Hematopoietic multipotent progenitor cell treated with erythropoietin and hydrocortisone succinate and interleukin-3 and kit ligand, for 4 days (in vitro differentiated cells): Measurements from ENCODE around the gene RPL37.
"Not testable (repeated sequence)": the region's sequence is repeated elsewhere in the genome, so short reads cannot be mapped to it uniquely, and the experiment has no call there.

Experiments
- DNase-seq: peaks from one replicate; pipeline ENCODE4 v3.0.0-alpha.2; 2015

Gene RPL37

GRCh38 chr5:40834849-40835787 lies at the start of gene RPL37:
RPL37 (minus strand) TSS chr5:40835222; CDS start chr5:40835185, 37 bp downstream.
- peak; percentile 99 for DNase-seq

DNA sequence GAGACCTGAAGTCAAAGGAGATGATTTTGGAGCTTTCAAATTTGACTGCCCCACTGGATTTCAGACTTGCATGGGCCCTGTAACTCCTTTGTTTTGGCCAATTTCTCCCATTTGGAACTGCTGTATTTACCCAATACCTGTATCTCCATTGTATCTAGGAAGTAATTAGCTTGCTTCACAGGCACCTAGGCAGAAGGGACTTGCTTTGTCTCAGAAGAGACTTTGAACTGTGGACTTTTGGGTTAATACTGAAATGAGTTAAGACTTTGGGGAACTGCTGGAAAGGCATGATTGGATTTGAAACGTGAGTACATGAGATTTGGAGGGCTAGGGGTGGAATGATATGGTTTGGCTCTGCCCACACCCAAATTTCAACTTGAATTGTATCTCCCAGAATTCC lies 48.0 kb upstream of the RPL37 start:
- not testable (repeated sequence) for DNase-seq

- no peak for DNase-seq
Observed at GRCh38 chr5:40882291-40882690, 47.3 kb upstream of the RPL37 start.

DNA sequence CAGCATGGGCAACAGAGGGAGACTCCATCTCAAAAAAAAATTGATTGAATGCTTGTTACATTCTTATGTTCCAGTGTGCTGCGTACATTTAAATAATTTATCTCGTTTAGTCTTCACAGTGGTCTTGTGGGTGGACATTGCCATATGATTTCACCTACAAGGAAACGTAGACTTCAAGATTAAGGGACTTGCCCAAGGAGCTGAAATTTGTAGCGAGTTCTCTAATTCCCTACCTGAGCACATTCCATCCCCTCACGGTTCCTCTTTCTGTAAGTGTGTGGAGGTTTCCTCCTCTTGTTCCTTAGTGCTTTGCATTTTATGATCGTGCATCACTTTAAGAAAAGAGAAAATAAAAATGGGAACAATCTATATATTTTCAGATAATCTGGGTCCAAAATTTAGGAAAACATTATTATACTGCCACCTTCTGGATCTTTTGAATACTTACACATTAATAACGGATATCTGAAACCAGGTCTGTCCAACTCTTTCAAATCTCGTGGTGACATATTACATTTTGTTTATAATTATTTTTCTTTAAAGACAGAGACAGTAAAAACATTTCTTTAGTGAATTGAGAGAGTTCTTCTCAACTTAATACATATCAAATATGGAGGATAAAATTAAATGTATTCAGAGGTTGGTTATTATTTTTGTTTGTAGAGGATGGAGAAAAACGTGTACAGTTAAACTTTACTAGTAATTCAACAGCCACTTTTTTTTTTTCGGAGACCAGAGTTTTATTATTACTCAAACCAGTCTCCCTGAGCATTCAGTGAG lies 44.3 kb upstream of the RPL37 start:
- peak; percentile 68 for DNase-seq

DNA sequence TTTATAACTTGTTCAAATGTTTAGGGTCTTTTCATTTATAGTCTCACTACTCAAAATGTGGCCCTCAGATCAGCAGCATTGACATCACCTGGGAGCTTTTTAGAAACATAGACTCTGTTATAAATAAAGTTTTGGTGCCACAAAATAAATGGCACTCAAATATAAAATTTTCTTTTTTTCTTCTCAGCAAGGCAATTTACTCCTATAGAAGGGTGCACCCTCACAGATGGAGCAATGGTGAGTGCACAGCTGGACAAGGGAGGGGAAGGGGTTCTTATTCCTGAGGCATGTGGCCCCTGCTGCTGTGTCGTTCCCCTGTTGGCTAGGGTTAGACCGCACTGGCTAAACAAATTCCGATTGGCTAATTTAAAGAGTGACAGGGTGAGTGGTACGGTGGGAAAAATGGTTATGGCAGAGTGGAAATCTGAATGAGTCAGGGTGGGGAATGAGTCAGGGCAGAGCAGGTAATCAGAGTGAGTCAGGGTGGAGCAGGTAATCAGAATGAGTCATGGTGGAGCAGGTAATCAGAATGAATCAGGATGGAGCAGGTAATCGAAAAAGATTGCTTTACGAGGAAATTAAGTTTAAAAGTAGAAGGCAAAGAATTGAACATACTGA lies 42.5 kb upstream of the RPL37 start:
- no peak for DNase-seq

GRCh38 chr5:40875958-40876357 lies 40.9 kb upstream of the RPL37 start:
- DNase-seq, result no peak

DNA sequence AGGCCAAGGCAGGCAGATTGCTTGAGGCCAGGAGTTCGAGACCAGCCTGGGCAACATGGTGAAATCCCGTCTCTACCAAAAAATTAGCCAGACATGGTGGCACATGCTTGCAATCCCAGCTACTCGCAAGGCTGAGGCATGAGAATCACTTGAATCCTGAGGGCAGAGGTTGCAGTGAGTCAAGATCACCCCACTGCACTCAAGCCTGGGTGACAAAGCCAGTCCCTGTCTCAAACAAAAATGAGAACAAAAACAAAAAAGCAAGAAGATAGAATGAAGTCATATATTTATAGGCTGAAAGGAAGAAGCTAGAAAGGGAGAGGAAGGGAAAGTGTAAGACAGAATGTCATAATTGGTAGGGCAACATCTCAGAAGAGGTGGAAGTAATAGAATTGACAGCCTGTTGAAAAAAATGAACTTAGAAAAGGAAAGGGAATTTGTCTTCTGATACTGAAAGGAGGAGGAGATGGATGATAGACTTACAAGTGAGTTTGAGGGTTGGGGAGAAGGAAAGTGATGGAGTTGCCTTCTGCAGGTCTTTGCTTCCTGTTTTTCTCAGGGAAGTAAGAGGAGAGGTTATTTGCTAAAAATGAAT lies 38.4 kb upstream of the RPL37 start:
- DNase-seq, result no peak

DNA sequence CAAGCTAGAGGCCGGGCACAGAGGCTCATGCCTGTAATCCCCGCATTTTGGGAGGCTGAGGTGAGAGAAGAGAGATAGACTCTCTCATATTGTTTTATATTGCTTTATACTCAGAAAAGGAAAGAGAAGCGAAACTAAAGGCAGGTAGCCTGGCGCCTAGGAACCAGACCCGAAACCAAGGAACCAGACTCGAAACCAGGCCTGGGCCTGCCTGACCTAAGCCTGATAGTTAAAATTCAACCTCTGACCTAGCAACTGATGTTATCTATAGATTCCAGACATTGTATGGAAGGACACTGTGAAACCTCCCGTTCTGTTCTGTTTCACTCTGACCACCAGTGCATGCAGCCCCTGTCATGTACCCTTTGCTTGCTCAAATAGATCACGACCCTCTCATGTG lies 37.2 kb upstream of the RPL37 start:
- DNase-seq, result not testable (repeated sequence)

DNA sequence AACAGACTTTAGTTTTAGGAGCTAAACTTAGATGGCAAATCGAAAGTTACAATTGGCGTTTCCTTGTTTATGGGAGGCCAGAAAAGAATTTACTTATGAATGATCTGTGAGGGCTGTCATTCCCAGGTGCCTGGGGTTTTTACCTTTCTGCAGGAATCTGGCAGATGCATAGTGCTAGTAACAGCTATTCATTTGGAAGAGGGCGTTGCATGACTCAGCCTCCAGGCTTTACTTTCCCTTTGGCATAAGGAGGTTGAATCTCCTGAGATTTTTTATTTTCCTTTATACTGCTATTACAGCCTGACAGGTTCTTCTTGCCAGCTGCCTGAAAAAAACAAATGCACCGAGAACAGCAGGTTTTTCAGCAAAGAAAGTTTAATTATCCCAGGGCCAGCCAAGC lies 36.2 kb upstream of the RPL37 start:
- DNase-seq, result no peak

- DNase-seq, result no peak
Observed at GRCh38 chr5:40869384-40869783, 34.4 kb upstream of the RPL37 start.

DNA sequence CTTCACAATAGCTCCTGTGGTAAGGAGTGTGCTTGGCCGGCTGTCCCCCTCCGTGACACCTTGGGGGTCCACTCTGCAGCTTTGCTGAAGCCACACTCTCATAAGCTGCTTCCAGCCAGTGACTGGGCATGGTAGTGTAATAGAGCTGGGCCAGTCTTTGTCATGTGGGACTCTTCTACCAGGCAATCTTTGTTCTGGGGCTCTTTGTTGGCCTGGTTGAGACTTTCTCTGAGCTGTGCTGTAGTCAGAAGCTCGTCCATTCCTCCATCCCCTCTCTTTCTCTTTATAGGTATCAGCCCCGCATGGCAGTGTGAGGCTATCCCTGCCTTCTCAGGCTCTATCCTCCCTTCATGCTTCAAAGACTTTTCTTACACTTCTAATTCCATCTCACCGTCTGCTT lies 31.8 kb upstream of the RPL37 start:
- no peak for DNase-seq

GRCh38 chr5:40865004-40865403 lies 30.0 kb upstream of the RPL37 start:
- not testable (repeated sequence) for DNase-seq

DNA sequence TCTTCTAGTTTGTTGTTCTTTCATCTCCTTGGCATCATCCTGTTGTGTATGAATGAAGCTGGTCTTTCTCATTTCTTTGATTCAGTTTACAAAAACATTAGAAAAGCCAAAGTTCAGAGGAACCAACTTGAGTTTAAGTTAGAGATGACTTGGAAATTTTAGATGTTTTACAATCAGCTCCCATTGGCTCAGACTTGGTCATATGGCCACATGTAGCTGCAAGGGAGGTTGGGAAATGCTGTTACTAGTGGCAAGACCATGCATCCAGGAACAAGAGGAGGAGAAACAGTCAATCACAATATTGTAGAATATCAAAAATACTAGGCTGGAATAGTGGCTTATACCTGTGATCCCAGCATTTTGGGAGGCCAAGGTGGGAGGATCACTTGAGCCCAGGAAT lies 25.7 kb upstream of the RPL37 start:
- DNase-seq, result no peak

DNA sequence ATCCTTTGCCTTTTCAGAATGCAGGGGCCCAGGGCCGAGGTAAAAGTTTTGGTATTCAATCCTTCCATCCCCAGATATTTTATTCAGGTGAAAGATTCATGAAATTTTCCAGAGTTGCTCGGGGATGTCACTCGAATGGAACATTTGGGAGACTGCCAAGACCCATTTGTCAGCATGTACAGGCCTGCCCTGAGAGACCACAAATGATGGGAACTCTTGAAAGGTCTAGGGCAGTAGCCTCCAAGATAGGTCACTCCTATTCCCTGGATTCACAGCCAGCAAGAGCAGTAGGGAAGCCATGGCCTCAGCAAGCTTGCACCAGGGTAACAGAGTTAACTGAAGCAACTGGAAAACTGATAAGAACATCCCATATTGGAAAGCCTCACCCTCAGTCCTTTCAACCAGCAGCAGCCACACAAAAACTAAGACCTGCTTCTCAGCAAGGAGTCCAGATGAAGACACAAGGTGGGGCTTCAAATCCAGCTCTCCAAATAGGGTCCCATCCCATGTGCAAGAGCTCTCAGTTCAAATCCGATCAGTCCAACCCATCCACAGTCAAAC lies 18.7 kb upstream of the RPL37 start:
- no peak for DNase-seq

GRCh38 chr5:40847525-40847924 lies 12.5 kb upstream of the RPL37 start:
- DNase-seq, result no peak

GRCh38 chr5:40846371-40846770 lies 11.3 kb upstream of the RPL37 start:
- no peak for DNase-seq

- DNase-seq, result no peak
Observed at GRCh38 chr5:40844565-40844964, 9.5 kb upstream of the RPL37 start.

DNA sequence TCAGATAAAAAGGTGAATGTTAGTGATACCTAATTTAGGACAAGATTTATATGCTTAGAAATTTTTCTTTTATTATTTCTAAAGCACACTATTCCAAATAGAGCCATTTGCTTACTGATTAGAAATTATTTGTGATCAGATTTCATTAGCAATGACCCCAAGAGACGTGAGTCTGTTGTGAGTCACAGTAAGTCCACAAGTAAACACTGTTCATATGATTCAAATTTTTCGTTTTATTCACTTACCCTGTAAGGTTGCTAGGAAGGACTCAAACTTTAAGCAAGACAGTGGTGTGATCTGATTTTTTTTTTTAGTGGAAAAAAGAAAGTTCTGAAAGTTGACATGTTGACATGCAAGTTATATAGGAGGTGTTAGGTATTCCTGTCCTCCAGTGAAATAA lies 7.3 kb upstream of the RPL37 start:
- DNase-seq, result no peak

GRCh38 chr5:40841068-40841805 lies 6.2 kb upstream of the RPL37 start, which contains the start of gene CARD6:
CARD6 (plus strand) TSS chr5:40841367; CDS start chr5:40841383, 16 bp downstream.
- peak; percentile 76 for DNase-seq

GRCh38 chr5:40838086-40838485 lies 3.1 kb upstream of the RPL37 start:
- DNase-seq, result no peak

- peak; percentile 61 for DNase-seq
Observed at GRCh38 chr5:40834391-40834848, 602 bp downstream of the RPL37 start.
